K562 (cell line): ENCODE results near the gene ECM1. TPM values are rescaled to one million over a fixed set of nuclear protein-coding genes. Genes with fewer than 3 reads are reported as not detected.

ENCODE experiments used
- ATAC-seq: fragments of 200-7000 bp; cut with Tn5 transposase; 3 replicates; pipeline ENCODE4 v1.9.1; 2020; ENCODE audit warnings: moderate library complexity
- BruUV-seq: library from RNA; stranded (reverse); fragments of 400-500 nt; replicated peaks from 2 replicates; lab custom pipeline; 2021; lab: Mats Ljungman, UMichigan
- CTCF ChIA-PET: fragments of 300-600 bp; formaldehyde crosslinking; extraction: SDS; loops from one replicate; lab custom pipeline; 2021; ENCODE audit warnings: low intra/inter-chr PET ratio; lab: Yijun Ruan, JAX
- POLR2A ChIA-PET: fragments of 300-600, 350-650 bp; sonication (Branson Sonifier 250); formaldehyde crosslinking; extraction: SDS; loops from one replicate; lab custom pipeline; 2021; ENCODE audit warnings: antibody characterized with exemption, inconsistent platforms; lab: Yijun Ruan, JAX
- DNase-seq, 4 experiments: peaks; one replicate each; pipeline versions ENCODE4 v3.0.0 to v3.0.0-alpha.2; 2011 to 2018; ENCODE audit warnings: low spot score in 3 of 4, mixed read lengths in 3 of 4; ENCODE audit errors: extremely low read depth in 1 of 4
- FAIRE-seq: peaks from 2 replicates; lab custom pipeline; 2011; peaks lifted over from hg19 to GRCh38; lab: Jason Lieb, UNC
- H2AFZ ChIP-seq: 2 replicates; pipeline ENCODE4 v1.6.0; 2011; ENCODE audit warnings: low read depth, low read length, control low read depth, inconsistent platforms
- H3K27ac ChIP-seq: fragments of 200-600 bp; 3 replicates; pipeline ENCODE4 v1.8.0; 2011; ENCODE audit warnings: low read depth, mild to moderate bottlenecking, control low read depth, inconsistent platforms, low read length, moderate library complexity, mixed read lengths; ENCODE audit errors: extremely low read depth
- H3K27me3 ChIP-seq, 2 experiments: fragments of 300-600 bp in 1 of 2; 2 replicates in 1 of 2; 3 replicates in 1 of 2; pipeline versions ENCODE4 v1.6.0 to v1.8.0; 2011; ENCODE audit warnings: inconsistent platforms in 2 of 2, low read length in 2 of 2, mild to moderate bottlenecking in 1 of 2, mixed read lengths in 1 of 2, moderate library complexity in 1 of 2; ENCODE audit not compliant: control insufficient read depth in 2 of 2, insufficient read depth in 2 of 2
- H3K36me3 ChIP-seq: fragments of 300-600 bp; 3 replicates; pipeline ENCODE4 v1.8.0; 2011; ENCODE audit warnings: mild to moderate bottlenecking, low read length, inconsistent platforms; ENCODE audit not compliant: control insufficient read depth, insufficient read depth
- H3K4me1 ChIP-seq, 2 experiments: fragments of 200-600 bp in 1 of 2; replicated peaks in 1 of 2; 2 replicates in 1 of 2; 3 replicates in 1 of 2; pipeline versions ENCODE4 v1.5.1 to v1.8.0; 2011; ENCODE audit warnings: inconsistent platforms in 2 of 2, low read length in 2 of 2, mild to moderate bottlenecking in 1 of 2, mixed read lengths in 1 of 2, moderate library complexity in 1 of 2; ENCODE audit not compliant: control insufficient read depth in 2 of 2, insufficient read depth in 2 of 2
- H3K4me2 ChIP-seq: 2 replicates; pipeline ENCODE4 v1.6.1; 2011; ENCODE audit warnings: low read length, control low read depth, inconsistent platforms, mixed read lengths; ENCODE audit not compliant: insufficient read depth
- H3K4me3 ChIP-seq: fragments of 200-600 bp; sonication (generic), shearing (Covaris generic); 2 replicates; pipeline ENCODE4 v1.5.1; 2016; ENCODE audit warnings: control low read depth, inconsistent platforms
- H3K79me2 ChIP-seq: fragments of 200-600 bp; 3 replicates; pipeline ENCODE4 v1.8.0; 2011; ENCODE audit warnings: low read length, inconsistent platforms; ENCODE audit not compliant: control insufficient read depth, insufficient read depth
- H3K9ac ChIP-seq, 2 experiments: 2 replicates each; pipeline versions ENCODE4 v1.6.0 to v1.6.1; 2011; ENCODE audit warnings: low read depth in 2 of 2, low read length in 2 of 2, control low read depth in 1 of 2, inconsistent platforms in 1 of 2, mild to moderate bottlenecking in 1 of 2, mixed read lengths in 1 of 2; ENCODE audit not compliant: insufficient read depth in 1 of 2
- H3K9me1 ChIP-seq: one replicate; pipeline ENCODE4 v1.6.0; 2011; ENCODE audit warnings: inconsistent platforms, mild to moderate bottlenecking, low read length, moderate library complexity; ENCODE audit not compliant: control insufficient read depth, insufficient read depth
- H3K9me3 ChIP-seq: replicated peaks from 2 replicates; pipeline ENCODE4 v1.5.1; 2011; ENCODE audit warnings: low read depth, low read length, inconsistent platforms; ENCODE audit not compliant: control insufficient read depth, insufficient read depth
- H4K20me1 ChIP-seq: replicated peaks from 2 replicates; pipeline ENCODE4 v1.6.1; 2011; ENCODE audit warnings: low read length, inconsistent platforms, mixed read lengths; ENCODE audit not compliant: control insufficient read depth, insufficient read depth
- PML ChIP-seq: IDR thresholded peaks from 2 replicates; pipeline ENCODE4 v1.6.1; 2012; ENCODE audit warnings: low read length, inconsistent platforms
- POLR2G ChIP-seq: fragments of 200-400 bp; formaldehyde crosslinking; IDR thresholded peaks from 2 replicates; pipeline ENCODE4 v1.6.1; 2017; ENCODE audit warnings: low read depth, mild to moderate bottlenecking, antibody characterized with exemption, low read length, moderate library complexity
- RAD51 ChIP-seq: fragments of 450-650 bp; IDR thresholded peaks from 2 replicates; pipeline ENCODE4 v1.7.1; 2016; ENCODE audit warnings: low read depth, mild to moderate bottlenecking, borderline replicate concordance
- YBX1 ChIP-seq: fragments of 450-650 bp; IDR thresholded peaks from 2 replicates; pipeline ENCODE4 v1.7.1; 2016; ENCODE audit warnings: mild to moderate bottlenecking
- ZEB2 ChIP-seq: fragments of 450-650 bp; IDR thresholded peaks from 2 replicates; pipeline ENCODE4 v1.6.1; 2016
- WGBS: fragments of 100-300 bp; shearing (Covaris generic); methylation state at CpG from one replicate; pipeline ENCODE4 v1.1.6; 2016; ENCODE audit warnings: low coverage, mixed read lengths; ENCODE audit not compliant: insufficient coverage; ENCODE audit errors: missing lambda C conversion rate; 5-methylcytosine and 5-hydroxymethylcytosine counted together
- in situ Hi-C: fragments of 300-500 bp; cut with MboI; formaldehyde crosslinking; loops from 4 replicates; pipeline ENCODE4 v1.15.0; 2018; ENCODE audit warnings: inconsistent platforms, mixed read lengths
- intact Hi-C: fragments of 100-400 bp; cut with micrococcal nuclease; formaldehyde crosslinking; loops from 2 replicates; pipeline ENCODE4 v1.14.2; 2022
- polyA plus RNA-seq, 8 experiments: library from polyadenylated mRNA; depleted of rRNA in 4 of 8; stranded (reverse) in 5 of 8; unstranded in 3 of 8; fragments of >200 nt; fragmentation: Nextera tagmentation in 2 of 8; fragmentation: Illumina TruSeq in 1 of 8; extraction: Ambion mirVana in 2 of 8; extraction: Trizol in 1 of 8; gene quantifications; 2 replicates each; pipeline versions ENCODE4 v1.2.1 to v1.2.3, GENCODE V29; 2011 to 2014; ENCODE audit warnings: inconsistent platforms in 1 of 8, missing spikeins in 1 of 8
- total RNA-seq, 7 experiments: library from RNA; depleted of rRNA in 6 of 7; stranded (reverse); fragments of >200 nt in 6 of 7; fragmentation: Illumina TruSeq in 2 of 7; extraction: Trizol in 2 of 7; gene quantifications; 2 replicates each; pipeline versions ENCODE4 v1.2.1 to v1.2.3, GENCODE V29; 2011 to 2021; ENCODE audit warnings: low replicate concordance in 1 of 7
- TF ChIP-seq, protein P1 (sequence below): fragments of 250-450 bp; sonication (Bioruptor Pico); IDR thresholded peaks from 2 replicates; pipeline ENCODE4 v1.5.0; 2021
- TF ChIP-seq, protein P2 (sequence below): sonication (generic); formaldehyde crosslinking; IDR thresholded peaks from 2 replicates; pipeline ENCODE4 v1.8.1; 2023; ENCODE audit warnings: mild to moderate bottlenecking, missing genetic modification reagents
- TF ChIP-seq, protein P3 (sequence below): sonication (generic); formaldehyde crosslinking; IDR thresholded peaks from 2 replicates; pipeline ENCODE4 v1.8.0; 2022; ENCODE audit warnings: missing genetic modification reagents, mild to moderate bottlenecking, borderline replicate concordance

The ECM1 gene
- total and polyA plus RNA-seq, 9 of the 15 experiments (the other 6 are each of a cell fraction or from before 2014, with no cell fraction given) = 6.6 to 52.2 (median 12.8) TPM

GRCh38 chr1:150493175-150493574 lies 14.7 kb upstream of the ECM1 start:
- Histone ChIP-seq H4K20me1 (no peaks in the 10 kb centered on the region), H3K9me3 (no peaks in the 10 kb centered on the region), H3K4me3 (no peak overlapping the region), H3K36me3 (peaks cover 71% of the 10 kb centered on the region), H3K79me2 (peaks cover 8% of the 10 kb centered on the region), H3K9ac (no peak overlapping the region), H3K9me1 (no peaks in the 10 kb centered on the region), H2AFZ (no peak overlapping the region), H3K27me3 (no peaks in the 10 kb centered on the region), H3K4me2 (no peak overlapping the region), H3K4me1 (peaks cover under 1 to 3% of the 10 kb centered on the region in 2 experiments; a peak in 1 of 5 replicates), H3K27ac (no peak overlapping the region)
- in situ Hi-C loops (no loop called here), intact Hi-C loops (no loop called here)
- ATAC-seq (no peak), DNase-seq (no peak), FAIRE-seq (no peak)
- POLR2A ChIA-PET = interaction anchor here (1.0 kb wide), 1 partner anchor 68 kb away, joined by 4 read pairs; no protein-coding TSS in a partner anchor
- no TSS peak for BruUV-seq
- CTCF ChIA-PET = no interaction called here
- TF ChIP-seq, protein P1, sequence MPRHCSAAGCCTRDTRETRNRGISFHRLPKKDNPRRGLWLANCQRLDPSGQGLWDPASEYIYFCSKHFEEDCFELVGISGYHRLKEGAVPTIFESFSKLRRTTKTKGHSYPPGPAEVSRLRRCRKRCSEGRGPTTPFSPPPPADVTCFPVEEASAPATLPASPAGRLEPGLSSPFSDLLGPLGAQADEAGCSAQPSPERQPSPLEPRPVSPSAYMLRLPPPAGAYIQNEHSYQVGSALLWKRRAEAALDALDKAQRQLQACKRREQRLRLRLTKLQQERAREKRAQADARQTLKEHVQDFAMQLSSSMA (CRISPR knock-in tag) = no peak
- no peak for TF ChIP-seq POLR2G
- no peak for TF ChIP-seq PML
- TF ChIP-seq RAD51 = no peak
- TF ChIP-seq YBX1 = no peak
- no peak for TF ChIP-seq ZEB2
- TF ChIP-seq, protein P2, sequence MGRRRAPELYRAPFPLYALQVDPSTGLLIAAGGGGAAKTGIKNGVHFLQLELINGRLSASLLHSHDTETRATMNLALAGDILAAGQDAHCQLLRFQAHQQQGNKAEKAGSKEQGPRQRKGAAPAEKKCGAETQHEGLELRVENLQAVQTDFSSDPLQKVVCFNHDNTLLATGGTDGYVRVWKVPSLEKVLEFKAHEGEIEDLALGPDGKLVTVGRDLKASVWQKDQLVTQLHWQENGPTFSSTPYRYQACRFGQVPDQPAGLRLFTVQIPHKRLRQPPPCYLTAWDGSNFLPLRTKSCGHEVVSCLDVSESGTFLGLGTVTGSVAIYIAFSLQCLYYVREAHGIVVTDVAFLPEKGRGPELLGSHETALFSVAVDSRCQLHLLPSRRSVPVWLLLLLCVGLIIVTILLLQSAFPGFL (CRISPR knock-in tag) = no peak
- TF ChIP-seq, protein P3, sequence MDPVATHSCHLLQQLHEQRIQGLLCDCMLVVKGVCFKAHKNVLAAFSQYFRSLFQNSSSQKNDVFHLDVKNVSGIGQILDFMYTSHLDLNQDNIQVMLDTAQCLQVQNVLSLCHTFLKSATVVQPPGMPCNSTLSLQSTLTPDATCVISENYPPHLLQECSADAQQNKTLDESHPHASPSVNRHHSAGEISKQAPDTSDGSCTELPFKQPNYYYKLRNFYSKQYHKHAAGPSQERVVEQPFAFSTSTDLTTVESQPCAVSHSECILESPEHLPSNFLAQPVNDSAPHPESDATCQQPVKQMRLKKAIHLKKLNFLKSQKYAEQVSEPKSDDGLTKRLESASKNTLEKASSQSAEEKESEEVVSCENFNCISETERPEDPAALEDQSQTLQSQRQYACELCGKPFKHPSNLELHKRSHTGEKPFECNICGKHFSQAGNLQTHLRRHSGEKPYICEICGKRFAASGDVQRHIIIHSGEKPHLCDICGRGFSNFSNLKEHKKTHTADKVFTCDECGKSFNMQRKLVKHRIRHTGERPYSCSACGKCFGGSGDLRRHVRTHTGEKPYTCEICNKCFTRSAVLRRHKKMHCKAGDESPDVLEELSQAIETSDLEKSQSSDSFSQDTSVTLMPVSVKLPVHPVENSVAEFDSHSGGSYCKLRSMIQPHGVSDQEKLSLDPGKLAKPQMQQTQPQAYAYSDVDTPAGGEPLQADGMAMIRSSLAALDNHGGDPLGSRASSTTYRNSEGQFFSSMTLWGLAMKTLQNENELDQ = no peak
- whole genome bisulfite sequencing = 92% methylated on average over 8 of the region's 8 CpGs
